Left colon (tissue), 2 donors: ENCODE measurements around the gene ANKRD55. TPM values are rescaled to one million over a fixed set of nuclear protein-coding genes. Genes with fewer than 3 reads are reported as not detected.

Experiments
- ATAC-seq: fragments of 200-7000 bp; cut with Tn5 transposase; one replicate; pipeline ENCODE4 v1.9.1; 2020; ENCODE audit warnings: mild to moderate bottlenecking, moderate library complexity
- DNase-seq, 2 donors: peaks; one replicate each; pipeline ENCODE4 v3.0.0-alpha.2; 2020
- intact Hi-C, 2 donors: fragments of 100-400 bp; cut with DNase I in 1 of 2; cut with micrococcal nuclease in 1 of 2; formaldehyde crosslinking; loops; one replicate each; pipeline versions ENCODE4 v1.11.2 to v1.14.0; 2022; cut with DNase I, micrococcal nuclease
- total RNA-seq, 2 donors: library from RNA; stranded (reverse); fragmentation: NEBNext Ultra II Directional; extraction: Animal tissue kit (Norgen Biotek cat#: 25700); gene quantifications; one replicate each; pipeline ENCODE4 v1.2.1, GENCODE V29; 2021
- donor health status: DM: no; HTN: no; CAD: no.
- donor health status: DM: yes; HTN: yes; CAD: no.

Gene ANKRD55
- total RNA-seq, 2 donors from 2014 or later: not detected

GRCh38 chr5:56078278-56079156 is 154.6 kb downstream of the ANKRD55 start:
- no peak for DNase-seq
- ATAC-seq: no peak
- intact Hi-C loops: no loop called here

- intact Hi-C loops: no loop called here
- no peak for DNase-seq
- no peak for ATAC-seq
These were observed 155.3 kb downstream of the ANKRD55 start for GRCh38 chr5:56077796-56078233.

- no peak for DNase-seq
- ATAC-seq: no peak
- intact Hi-C loops: no loop called here
These were observed 156.6 kb downstream of the ANKRD55 start for GRCh38 chr5:56076486-56076885.

- DNase-seq: no peak
- no peak for ATAC-seq
- intact Hi-C loops: no loop called here
These were observed 157.8 kb downstream of the ANKRD55 start for GRCh38 chr5:56075361-56075760.

GRCh38 chr5:56072863-56073766 is 160.0 kb downstream of the ANKRD55 start:
- no peak for DNase-seq
- ATAC-seq: no peak
- intact Hi-C loops: no loop called here

- ATAC-seq: no peak
- intact Hi-C loops: no loop called here
- no peak for DNase-seq
These were observed 161.7 kb downstream of the ANKRD55 start for GRCh38 chr5:56071470-56071869.

GRCh38 chr5:56070851-56071465 is 162.2 kb downstream of the ANKRD55 start:
- ATAC-seq: no peak
- intact Hi-C loops: no loop called here

GRCh38 chr5:56069652-56070226 is 163.4 kb downstream of the ANKRD55 start:
- no peak for ATAC-seq
- DNase-seq: no peak
- intact Hi-C loops: no loop called here

More at GRCh38 chr5:56070851-56071465, 162.2 kb downstream of the ANKRD55 start:
- no peak for DNase-seq

GRCh38 chr5:56066931-56067450 is 166.1 kb downstream of the ANKRD55 start:
- ATAC-seq (no peak), DNase-seq (no peak)
- intact Hi-C loops: no loop called here

- DNase-seq (no peak), ATAC-seq (no peak)
- intact Hi-C loops: no loop called here
These were observed 168.1 kb downstream of the ANKRD55 start for GRCh38 chr5:56064984-56065383.

GRCh38 chr5:56060276-56061110 is 172.6 kb downstream of the ANKRD55 start:
- no peak for DNase-seq
- no peak for ATAC-seq
- intact Hi-C loops: no loop called here

GRCh38 chr5:56059854-56060253 is 173.3 kb downstream of the ANKRD55 start:
- ATAC-seq (no peak), DNase-seq (no peak)
- intact Hi-C loops: no loop called here

GRCh38 chr5:56056875-56057274 is 176.3 kb downstream of the ANKRD55 start:
- DNase-seq: no peak
- no peak for ATAC-seq
- intact Hi-C loops: no loop called here

GRCh38 chr5:56055859-56056258 is 177.3 kb downstream of the ANKRD55 start:
- ATAC-seq (peak; percentile 52), DNase-seq (no peak)
- intact Hi-C loops: no loop called here

GRCh38 chr5:56055287-56055686 is 177.8 kb downstream of the ANKRD55 start:
- DNase-seq (no peak), ATAC-seq (no peak)
- intact Hi-C loops: no loop called here

- no peak for DNase-seq
- no peak for ATAC-seq
- intact Hi-C loops: no loop called here
These were observed 178.5 kb downstream of the ANKRD55 start for GRCh38 chr5:56054666-56055065.

- DNase-seq (no peak), ATAC-seq (no peak)
- intact Hi-C loops: no loop called here
These were observed 179.8 kb downstream of the ANKRD55 start for GRCh38 chr5:56053363-56053762.

- intact Hi-C loops: no loop called here
- no peak for DNase-seq
- no peak for ATAC-seq
These were observed 180.4 kb downstream of the ANKRD55 start for GRCh38 chr5:56052735-56053134.
